GM23338 (cell line): ENCODE measurements around the gene KCNQ1OT1. TPM values are rescaled to one million over a fixed set of nuclear protein-coding genes. Genes with fewer than 3 reads are reported as not detected.

ENCODE experiments used
- ATAC-seq: fragments of 200-7000 bp; cut with Tn5 transposase; 3 replicates; pipeline ENCODE4 v1.9.1; 2020
- DNase-seq: peaks from one replicate; pipeline ENCODE4 v3.0.0-alpha.2; 2015; ENCODE audit warnings: low spot score
- H2AFZ ChIP-seq: fragments of 200-600 bp; sonication (generic); 2 replicates; pipeline ENCODE4 v1.8.0; 2016; ENCODE audit warnings: antibody characterized with exemption, mild to moderate bottlenecking, moderate library complexity
- H3F3A ChIP-seq: fragments of 200-600 bp; sonication (generic); replicated peaks from 2 replicates; pipeline ENCODE4 v1.8.0; 2017; ENCODE audit warnings: antibody characterized with exemption, mixed run types, low read depth
- H3K27ac ChIP-seq: fragments of 200-600 bp; sonication (generic); 2 replicates; pipeline ENCODE4 v1.6.1; 2016; ENCODE audit warnings: low read depth
- H3K27me3 ChIP-seq: fragments of 200-600 bp; sonication (generic); 2 replicates; pipeline ENCODE4 v1.8.0; 2016; ENCODE audit warnings: mild to moderate bottlenecking, mixed run types, moderate library complexity; ENCODE audit not compliant: insufficient read depth
- H3K36me3 ChIP-seq: fragments of 200-600 bp; sonication (generic); 2 replicates; pipeline ENCODE4 v1.8.0; 2016; ENCODE audit warnings: mild to moderate bottlenecking; ENCODE audit not compliant: insufficient read depth
- H3K4me1 ChIP-seq: fragments of 200-600 bp; sonication (generic); 2 replicates; pipeline ENCODE4 v1.8.0; 2016; ENCODE audit warnings: mild to moderate bottlenecking, moderate library complexity; ENCODE audit not compliant: insufficient read depth
- H3K4me2 ChIP-seq: fragments of 200-600 bp; sonication (generic); 2 replicates; pipeline ENCODE4 v1.7.1; 2017; ENCODE audit warnings: mixed run types
- H3K4me3 ChIP-seq: fragments of 200-600 bp; sonication (generic); 2 replicates; pipeline ENCODE4 v1.6.1; 2016; ENCODE audit warnings: mixed run types
- H3K79me2 ChIP-seq: fragments of 200-600 bp; sonication (generic); replicated peaks from 2 replicates; pipeline ENCODE4 v1.8.0; 2017; ENCODE audit warnings: mild to moderate bottlenecking; ENCODE audit not compliant: insufficient read depth
- H3K9me2 ChIP-seq: fragments of 200-600 bp; sonication (generic); 2 replicates; pipeline ENCODE4 v1.8.0; 2017; ENCODE audit not compliant: insufficient read depth
- H4K20me1 ChIP-seq: fragments of 200-600 bp; sonication (generic); replicated peaks from 2 replicates; pipeline ENCODE4 v1.8.0; 2017; ENCODE audit warnings: mild to moderate bottlenecking; ENCODE audit not compliant: insufficient read depth
- H3K27ac Mint-ChIP-seq: 2 replicates; pipeline ENCODE4 v1.8.0; 2020; ENCODE audit warnings: inconsistent platforms, mild to moderate bottlenecking, moderate library complexity, mixed read lengths
- H3K27me3 Mint-ChIP-seq: 3 replicates; pipeline ENCODE4 v1.8.0; 2022; ENCODE audit warnings: low read depth, mild to moderate bottlenecking, moderate library complexity, mixed read lengths, inconsistent platforms; ENCODE audit not compliant: insufficient read depth, poor library complexity
- H3K36me3 Mint-ChIP-seq: 3 replicates; pipeline ENCODE4 v1.8.0; 2021; ENCODE audit warnings: low read depth, mild to moderate bottlenecking, inconsistent platforms, moderate library complexity, mixed read lengths
- H3K4me1 Mint-ChIP-seq: 3 replicates; pipeline ENCODE4 v1.8.0; 2020; ENCODE audit warnings: mild to moderate bottlenecking, inconsistent platforms, mixed read lengths
- H3K4me3 Mint-ChIP-seq: 3 replicates; pipeline ENCODE4 v1.8.0; 2021; ENCODE audit warnings: moderate library complexity, mild to moderate bottlenecking, inconsistent platforms, mixed read lengths
- H3K9me3 Mint-ChIP-seq: 3 replicates; pipeline ENCODE4 v1.8.0; 2020; ENCODE audit warnings: moderate library complexity, mild to moderate bottlenecking, inconsistent platforms, mixed read lengths
- CTCF ChIP-seq, 2 experiments: fragments of 200-600 bp in 1 of 2; sonication (generic) in 1 of 2; conservative IDR thresholded peaks; 2 replicates each; pipeline versions ENCODE4 v1.5.1 to v1.6.1; 2016 to 2017; ENCODE audit warnings: antibody characterized with exemption in 2 of 2, low read depth in 2 of 2, mild to moderate bottlenecking in 2 of 2, moderate library complexity in 1 of 2
- EZH2 ChIP-seq: fragments of 200-600 bp; sonication (generic); IDR thresholded peaks from one replicate; pipeline ENCODE4 v1.8.0; 2017; ENCODE audit warnings: antibody characterized with exemption, mild to moderate bottlenecking, low read depth; ENCODE audit not compliant: unreplicated experiment
- EZH2phosphoT487 ChIP-seq: fragments of 200-600 bp; sonication (generic); IDR thresholded peaks from one replicate; pipeline ENCODE4 v1.8.1; 2018; ENCODE audit warnings: antibody characterized with exemption; ENCODE audit not compliant: unreplicated experiment
- JUNB ChIP-seq: IDR thresholded peaks from one replicate; pipeline ENCODE4 v1.6.1; 2016; ENCODE audit warnings: antibody characterized with exemption; ENCODE audit not compliant: unreplicated experiment
- POLR2AphosphoS5 ChIP-seq: IDR thresholded peaks from 2 replicates; pipeline ENCODE4 v1.6.1; 2016; ENCODE audit warnings: antibody characterized with exemption, low read depth
- REST ChIP-seq: IDR thresholded peaks from one replicate; pipeline ENCODE4 v1.6.1; 2018; ENCODE audit warnings: antibody characterized with exemption; ENCODE audit not compliant: unreplicated experiment
- STAT1 ChIP-seq: IDR thresholded peaks from one replicate; pipeline ENCODE4 v1.6.1; 2016; ENCODE audit warnings: antibody characterized with exemption; ENCODE audit not compliant: unreplicated experiment
- ZNF114 ChIP-seq: fragments of 250-450 bp; sonication (Bioruptor Pico); IDR thresholded peaks from 2 replicates; pipeline ENCODE4 v1.5.0; 2020; ENCODE audit warnings: mild to moderate bottlenecking, moderate library complexity
- ZNF331 ChIP-seq: fragments of 250-450 bp; sonication (Bioruptor Pico); IDR thresholded peaks from 2 replicates; pipeline ENCODE4 v1.5.0; 2020; ENCODE audit warnings: low read depth, mild to moderate bottlenecking, moderate library complexity
- polyA plus RNA-seq: library from polyadenylated mRNA; unstranded; fragments of >200 nt; fragmentation: Nextera tagmentation; extraction: Ambion mirVana; gene quantifications from 2 replicates; pipeline ENCODE4 v1.2.1, GENCODE V29; 2016
- total RNA-seq: library from RNA; depleted of rRNA; stranded (reverse); fragments of >200 nt; shearing (Covaris generic); gene quantifications from 2 replicates; pipeline ENCODE4 v1.2.3, GENCODE V29; 2014
- TF ChIP-seq, protein P1 (sequence below): IDR thresholded peaks from 2 replicates; pipeline ENCODE4 v1.6.1; 2016; ENCODE audit warnings: antibody characterized with exemption

KCNQ1OT1 gene
- total and polyA plus RNA-seq, 2 experiments from 2014 or later: 1.5 to 4.2 TPM

DNA sequence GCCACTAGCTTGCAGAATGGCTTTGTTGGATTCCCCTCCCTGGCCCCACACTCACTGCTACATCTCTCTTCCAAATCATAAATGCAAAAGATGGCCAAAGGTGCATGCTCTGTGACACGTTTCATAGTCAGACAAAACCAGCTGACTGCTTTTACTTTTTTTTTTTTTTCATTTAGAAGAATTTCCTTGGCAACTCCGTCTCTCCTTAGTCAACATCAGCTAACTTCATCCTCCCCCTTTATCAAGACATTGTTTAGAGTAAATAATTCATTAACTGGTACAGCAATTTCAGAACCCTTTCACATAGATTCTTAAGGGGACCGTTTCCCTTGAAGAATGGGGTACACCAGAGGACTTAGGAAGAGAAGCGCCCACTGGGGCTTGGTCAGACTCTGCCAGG, 16.0 kb downstream of the KCNQ1OT1 start:
- Histone ChIP-seq H3K27me3 (no peaks in the 10 kb centered on the region), H3F3A (no peaks in the 10 kb centered on the region), H3K4me3 (no peak overlapping the region), H2AFZ (no peak overlapping the region), H3K27ac (no peak overlapping the region), H3K9me2 (no peaks in the 10 kb centered on the region), H3K4me1 (peaks cover 38% of the 10 kb centered on the region), H3K4me2 (no peak overlapping the region), H3K36me3 (no peaks in the 10 kb centered on the region), H3K79me2 (peaks cover 75% of the 10 kb centered on the region), H4K20me1 (peaks cover 28% of the 10 kb centered on the region)
- Mint-ChIP-seq H3K9me3 (no peaks in the 10 kb centered on the region), H3K27me3 (peaks cover 3% of the 10 kb centered on the region), H3K4me3 (no peak overlapping the region), H3K4me1 (peaks cover 55% of the 10 kb centered on the region), H3K27ac (no peak overlapping the region), H3K36me3 (no peaks in the 10 kb centered on the region)
- no peak for ATAC-seq
- no peak for DNase-seq
- TF ChIP-seq EZH2 (no peak), ZNF331 (CRISPR knock-in tag) (no peak), ZNF114 (CRISPR knock-in tag) (no peak), EZH2phosphoT487 (no peak), POLR2AphosphoS5 (no peak), JUNB (no peak), STAT1 (no peak), REST (no peak), CTCF (conservative IDR thresholded peaks at IDR 0.05; ENCODE audit: low read depth in 2 of 2) (no peak)
- TF ChIP-seq, protein P1, sequence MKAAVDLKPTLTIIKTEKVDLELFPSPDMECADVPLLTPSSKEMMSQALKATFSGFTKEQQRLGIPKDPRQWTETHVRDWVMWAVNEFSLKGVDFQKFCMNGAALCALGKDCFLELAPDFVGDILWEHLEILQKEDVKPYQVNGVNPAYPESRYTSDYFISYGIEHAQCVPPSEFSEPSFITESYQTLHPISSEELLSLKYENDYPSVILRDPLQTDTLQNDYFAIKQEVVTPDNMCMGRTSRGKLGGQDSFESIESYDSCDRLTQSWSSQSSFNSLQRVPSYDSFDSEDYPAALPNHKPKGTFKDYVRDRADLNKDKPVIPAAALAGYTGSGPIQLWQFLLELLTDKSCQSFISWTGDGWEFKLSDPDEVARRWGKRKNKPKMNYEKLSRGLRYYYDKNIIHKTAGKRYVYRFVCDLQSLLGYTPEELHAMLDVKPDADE: no peak
